Activated CD4-positive, alpha-beta T cell treated with anti-CD3 and anti-CD28 coated beads, Interleukin-2, amount 10 ng/mL, durations not matched to agents 24 days and 14 days (primary cell): ENCODE measurements around the gene C22orf23. TPM values are rescaled to one million over a fixed set of nuclear protein-coding genes. Genes with fewer than 3 reads are reported as not detected.
"Not testable (repeated sequence)": the region's sequence is repeated elsewhere in the genome, so short reads cannot be mapped to it uniquely, and the experiment has no call there.

ENCODE experiments used
- DNase-seq: peaks from one replicate; pipeline ENCODE4 v3.0.0; 2022
- H3K27ac Mint-ChIP-seq: one replicate; pipeline ENCODE4 v1.8.0; 2022; ENCODE audit warnings: mild to moderate bottlenecking, mixed read lengths
- H3K27me3 Mint-ChIP-seq: one replicate; pipeline ENCODE4 v1.8.0; 2022; ENCODE audit warnings: mixed read lengths
- H3K36me3 Mint-ChIP-seq: one replicate; pipeline ENCODE4 v1.8.0; 2022; ENCODE audit warnings: low read depth, mild to moderate bottlenecking, mixed read lengths
- H3K4me1 Mint-ChIP-seq: one replicate; pipeline ENCODE4 v1.8.0; 2021; ENCODE audit warnings: mixed read lengths
- H3K4me3 Mint-ChIP-seq: one replicate; pipeline ENCODE4 v1.8.0; 2022; ENCODE audit warnings: mild to moderate bottlenecking, moderate library complexity, mixed read lengths
- H3K9me3 Mint-ChIP-seq: one replicate; pipeline ENCODE4 v1.8.0; 2021; ENCODE audit warnings: mixed read lengths
- intact Hi-C: fragments of 100-400 bp; cut with micrococcal nuclease; formaldehyde crosslinking; loops from one replicate; pipeline ENCODE4 v1.15.1; 2023
- total RNA-seq: library from RNA; stranded (reverse); gene quantifications from 2 replicates; pipeline ENCODE4 v1.2.3, GENCODE V29; 2022

The C22orf23 gene
- total RNA-seq, 1 donor from 2014 or later, result 0.37 TPM

- no peaks in the 10 kb centered on the region for H3K4me1 Mint-ChIP-seq
- H3K27me3 Mint-ChIP-seq, result no peaks in the 10 kb centered on the region
- H3K9me3 Mint-ChIP-seq, result no peaks in the 10 kb centered on the region
- intact Hi-C loops, result no loop called here
- no peaks in the 10 kb centered on the region for H3K36me3 Mint-ChIP-seq
- no peak overlapping the region for H3K4me3 Mint-ChIP-seq
- no peak for DNase-seq
- H3K27ac Mint-ChIP-seq, result no peak overlapping the region
Measured at GRCh38 chr22:37986371-37986770, 33.0 kb upstream of the C22orf23 start.

- Mint-ChIP-seq H3K9me3 (no peaks in the 10 kb centered on the region), H3K27ac (no peak overlapping the region), H3K36me3 (no peaks in the 10 kb centered on the region), H3K4me3 (no peak overlapping the region), H3K4me1 (no peaks in the 10 kb centered on the region), H3K27me3 (no peaks in the 10 kb centered on the region)
- DNase-seq, result no peak
- intact Hi-C loops, result no loop called here
Measured at GRCh38 chr22:37985751-37986281, 32.4 kb upstream of the C22orf23 start.

GRCh38 chr22:37985050-37985585 lies 31.7 kb upstream of the C22orf23 start:
- H3K9me3 Mint-ChIP-seq, result no peaks in the 10 kb centered on the region
- intact Hi-C loops, result no loop called here
- H3K27me3 Mint-ChIP-seq, result no peaks in the 10 kb centered on the region
- no peaks in the 10 kb centered on the region for H3K36me3 Mint-ChIP-seq
- no peak for DNase-seq
- no peak overlapping the region for H3K4me3 Mint-ChIP-seq
- no peak overlapping the region for H3K27ac Mint-ChIP-seq
- no peaks in the 10 kb centered on the region for H3K4me1 Mint-ChIP-seq

GRCh38 chr22:37983860-37984791 lies 30.7 kb upstream of the C22orf23 start, which contains the start of gene SOX10:
Gene SOX10 (minus strand): TSS chr22:37984555. CDS start chr22:37983784, 771 bp downstream.
- H3K4me1 Mint-ChIP-seq, result no peaks in the 10 kb centered on the region
- no peak for DNase-seq
- H3K27me3 Mint-ChIP-seq, result no peaks in the 10 kb centered on the region
- H3K27ac Mint-ChIP-seq, result no peak within 1 kb of the TSS
- H3K4me3 Mint-ChIP-seq, result no peak within 1 kb of the TSS
- intact Hi-C loops, result no loop called here
- H3K9me3 Mint-ChIP-seq, result no peaks in the 10 kb centered on the region
- no peaks in the 10 kb centered on the region for H3K36me3 Mint-ChIP-seq

GRCh38 chr22:37982938-37983859 lies 29.8 kb upstream of the C22orf23 start:
- Mint-ChIP-seq H3K36me3 (no peaks in the 10 kb centered on the region), H3K4me1 (no peaks in the 10 kb centered on the region), H3K9me3 (no peaks in the 10 kb centered on the region), H3K4me3 (no peak overlapping the region), H3K27me3 (no peaks in the 10 kb centered on the region), H3K27ac (no peak overlapping the region)
- intact Hi-C loops, result no loop called here
- no peak for DNase-seq

GRCh38 chr22:37982151-37982785 lies 28.9 kb upstream of the C22orf23 start:
- DNase-seq, result no peak
- H3K36me3 Mint-ChIP-seq, result no peaks in the 10 kb centered on the region
- no peaks in the 10 kb centered on the region for H3K4me1 Mint-ChIP-seq

GRCh38 chr22:37981282-37982011 lies 28.0 kb upstream of the C22orf23 start:
- no peak overlapping the region for H3K27ac Mint-ChIP-seq
- H3K4me3 Mint-ChIP-seq, result no peak overlapping the region
- no peak for DNase-seq
- no peaks in the 10 kb centered on the region for H3K36me3 Mint-ChIP-seq
- no peaks in the 10 kb centered on the region for H3K27me3 Mint-ChIP-seq
- intact Hi-C loops, result no loop called here
- H3K9me3 Mint-ChIP-seq, result no peaks in the 10 kb centered on the region
- H3K4me1 Mint-ChIP-seq, result no peaks in the 10 kb centered on the region

More at GRCh38 chr22:37982151-37982785, 28.9 kb upstream of the C22orf23 start:
- intact Hi-C loops, result no loop called here
- Mint-ChIP-seq H3K4me3 (no peak overlapping the region), H3K27me3 (no peaks in the 10 kb centered on the region), H3K27ac (no peak overlapping the region), H3K9me3 (no peaks in the 10 kb centered on the region)

GRCh38 chr22:37979782-37980181 lies 26.4 kb upstream of the C22orf23 start:
- Mint-ChIP-seq H3K27ac (no peak overlapping the region), H3K36me3 (no peaks in the 10 kb centered on the region), H3K27me3 (no peaks in the 10 kb centered on the region), H3K9me3 (no peaks in the 10 kb centered on the region), H3K4me3 (no peak overlapping the region), H3K4me1 (no peaks in the 10 kb centered on the region)
- intact Hi-C loops, result no loop called here
- DNase-seq, result no peak

- Mint-ChIP-seq H3K4me1 (no peaks in the 10 kb centered on the region), H3K27ac (no peak overlapping the region), H3K27me3 (no peaks in the 10 kb centered on the region), H3K36me3 (no peaks in the 10 kb centered on the region), H3K9me3 (no peaks in the 10 kb centered on the region), H3K4me3 (no peak overlapping the region)
- intact Hi-C loops, result no loop called here
- no peak for DNase-seq
Measured at GRCh38 chr22:37976547-37976946, 23.1 kb upstream of the C22orf23 start.

GRCh38 chr22:37976022-37976421 lies 22.6 kb upstream of the C22orf23 start:
- intact Hi-C loops, H3K4me1 Mint-ChIP-seq, H3K27me3 Mint-ChIP-seq, H3K9me3 Mint-ChIP-seq, H3K4me3 Mint-ChIP-seq, DNase-seq, H3K36me3 Mint-ChIP-seq, H3K27ac Mint-ChIP-seq: not testable (repeated sequence)

- H3K36me3 Mint-ChIP-seq, result no peaks in the 10 kb centered on the region
- no peak for DNase-seq
- H3K27ac Mint-ChIP-seq, result no peak overlapping the region
- no peaks in the 10 kb centered on the region for H3K4me1 Mint-ChIP-seq
- H3K9me3 Mint-ChIP-seq, result no peaks in the 10 kb centered on the region
- intact Hi-C loops, result no loop called here
- no peaks in the 10 kb centered on the region for H3K27me3 Mint-ChIP-seq
- H3K4me3 Mint-ChIP-seq, result no peak overlapping the region
Measured at GRCh38 chr22:37975153-37975552, 21.8 kb upstream of the C22orf23 start.

GRCh38 chr22:37973271-37974170 lies 20.1 kb upstream of the C22orf23 start:
- Mint-ChIP-seq H3K4me1 (no peaks in the 10 kb centered on the region), H3K9me3 (no peaks in the 10 kb centered on the region), H3K36me3 (peaks cover 6% of the 10 kb centered on the region), H3K27ac (no peak overlapping the region), H3K27me3 (no peaks in the 10 kb centered on the region), H3K4me3 (no peak overlapping the region)
- intact Hi-C loops, result no loop called here
- DNase-seq, result no peak
